SK-MEL-5 (cell line): ENCODE results near the gene PMEPA1. TPM values are rescaled to one million over a fixed set of nuclear protein-coding genes. Genes with fewer than 3 reads are reported as not detected.

Source experiments
- total RNA-seq: library from RNA; depleted of rRNA; stranded (reverse); fragments of >200 nt; shearing (Covaris generic); gene quantifications from 2 replicates; pipeline ENCODE4 v1.2.3, GENCODE V29; 2014; rRNA removed

PMEPA1 gene
- total RNA-seq, 1 experiment from 2014 or later, result 5.7 TPM

Other genes with a start within 250 kb of the PMEPA1 start
- gene CTCFL, start 184.9 kb downstream of the PMEPA1 start, total RNA-seq, result 0.42 and 0.51 TPM in 2 replicates
- 0.32 TPM in 1 of 2 replicates, not detected in the other for gene PCK1, start 148.9 kb downstream of the PMEPA1 start, total RNA-seq
- 0.16 TPM in 1 of 2 replicates, not detected in the other for gene ZBP1, start 89.6 kb downstream of the PMEPA1 start, total RNA-seq